AG04450 (cell line): ENCODE data around the gene ZNF594. TPM values are rescaled to one million over a fixed set of nuclear protein-coding genes. Genes with fewer than 3 reads are reported as not detected.

Experiments
- CTCF ChIA-PET: fragments of 300-600, 350-600 bp; formaldehyde crosslinking; extraction: SDS; loops from one replicate; lab custom pipeline; 2022; ENCODE audit warnings: antibody characterized with exemption, inconsistent platforms; lab: Charles Lee
- POLR2A ChIA-PET: fragments of 350-600 bp; formaldehyde crosslinking; extraction: SDS; loops from one replicate; lab custom pipeline; 2021; ENCODE audit warnings: antibody characterized with exemption, inconsistent platforms; lab: Yijun Ruan, JAX
- DNase-seq: peaks from one replicate; pipeline ENCODE4 v3.0.0-alpha.2; 2011; ENCODE audit warnings: low read depth, low spot score
- H3K27ac ChIP-seq: one replicate; pipeline ENCODE4 v1.5.1; 2012; ENCODE audit warnings: low read depth, low read length, control low read depth
- H3K27me3 ChIP-seq: one replicate; pipeline ENCODE4 v1.6.0; 2012; ENCODE audit warnings: low read length; ENCODE audit not compliant: control insufficient read depth, insufficient read depth
- H3K4me3 ChIP-seq: 2 replicates; pipeline ENCODE4 v1.5.1; 2011; ENCODE audit warnings: mild to moderate bottlenecking, low read depth, low read length, control low read depth
- H3K9me3 ChIP-seq: 2 replicates; pipeline ENCODE4 v1.5.1; 2012; ENCODE audit warnings: low read length; ENCODE audit not compliant: control insufficient read depth, insufficient read depth
- CTCF ChIP-seq: IDR thresholded peaks from 2 replicates; pipeline ENCODE4 v1.5.1; 2011; ENCODE audit warnings: low read depth, low read length, control low read depth, inconsistent platforms
- polyA plus RNA-seq: library from polyadenylated mRNA; depleted of rRNA; stranded (reverse); fragments of >200 nt; gene quantifications from 2 replicates; pipeline ENCODE4 v1.2.3, GENCODE V29; 2011

Gene ZNF594
- polyA plus RNA-seq, 1 experiment, result 4.5 TPM

- H3K4me3 ChIP-seq, result no peak overlapping the region
- DNase-seq, result no peak
- ChIA-PET CTCF (no interaction called here), POLR2A (no interaction called here)
- H3K27me3 ChIP-seq, result no peaks in the 10 kb centered on the region
- H3K27ac ChIP-seq, result no peak overlapping the region
- peaks cover under 1% of the 10 kb centered on the region; the same call in 1 of the 2 replicates for H3K9me3 ChIP-seq
- no peak for TF ChIP-seq CTCF
Measured at GRCh38 chr17:5210091-5210490, 18.4 kb upstream of the ZNF594 start.

GRCh38 chr17:5209396-5209795, 17.7 kb upstream of the ZNF594 start:
- Histone ChIP-seq H3K4me3 (no peak overlapping the region), H3K9me3 (peaks cover 4% of the 10 kb centered on the region; the same call in 1 of the 2 replicates), H3K27ac (no peak overlapping the region), H3K27me3 (no peaks in the 10 kb centered on the region)
- no peak for TF ChIP-seq CTCF
- CTCF ChIA-PET, result interaction anchor here (0.6 kb wide), 1 partner anchor 27 kb away, joined by 6 read pairs; no protein-coding TSS in a partner anchor
- no peak for DNase-seq
- POLR2A ChIA-PET, result no interaction called here

- no peak for TF ChIP-seq CTCF
- no peak overlapping the region for H3K27ac ChIP-seq
- H3K27me3 ChIP-seq, result no peaks in the 10 kb centered on the region
- POLR2A ChIA-PET, result no interaction called here
- CTCF ChIA-PET, result interaction anchor here (2.1 kb wide), 1 partner anchor 12 kb away, joined by 6 read pairs; the partner anchor contains the start of gene ZNF594
- peaks cover 13% of the 10 kb centered on the region for H3K9me3 ChIP-seq
- no peak overlapping the region for H3K4me3 ChIP-seq
- peak; percentile 20 for DNase-seq
Measured at GRCh38 chr17:5203908-5204294, 12.2 kb upstream of the ZNF594 start.

- ChIA-PET CTCF (interaction anchor here (1.6 to 2.1 kb wide), 2 partner anchors 11 to 34 kb away, joined by 4 to 6 read pairs; partner anchors contain the start of gene ZNF594), POLR2A (no interaction called here)
- no peak for DNase-seq
- TF ChIP-seq CTCF, result no peak
- no peaks in the 10 kb centered on the region for H3K27me3 ChIP-seq
- H3K9me3 ChIP-seq, result peaks cover 13% of the 10 kb centered on the region
- H3K27ac ChIP-seq, result no peak overlapping the region
- no peak overlapping the region for H3K4me3 ChIP-seq
Measured at GRCh38 chr17:5203178-5203907, 11.7 kb upstream of the ZNF594 start.

- peaks cover 13% of the 10 kb centered on the region for H3K9me3 ChIP-seq
- no peak overlapping the region for H3K27ac ChIP-seq
- CTCF ChIA-PET, result interaction anchor here (1.2 to 1.7 kb wide), 2 partner anchors 9 to 36 kb away, joined by 4 to 5 read pairs; no protein-coding TSS in a partner anchor
- no peak for TF ChIP-seq CTCF
- no peak for DNase-seq
- H3K27me3 ChIP-seq, result no peaks in the 10 kb centered on the region
- H3K4me3 ChIP-seq, result no peak overlapping the region
- POLR2A ChIA-PET, result no interaction called here
Measured at GRCh38 chr17:5201011-5201410, 9.3 kb upstream of the ZNF594 start.
